Mammary epithelial cell (primary cell): ENCODE measurements around the gene TTLL9.

Experiments used
- EZH2 ChIP-seq: IDR thresholded peaks from 2 replicates; pipeline ENCODE4 v1.6.1; 2012; ENCODE audit warnings: low read length, inconsistent platforms, borderline replicate concordance
- TF ChIP-seq, protein P1 (sequence below), 2 donors: IDR thresholded peaks in 1 of 2; conservative IDR thresholded peaks in 1 of 2; 2 replicates each; pipeline ENCODE4 v1.5.1; 2011 to 2012; ENCODE audit warnings: inconsistent platforms in 2 of 2, low read length in 2 of 2, mild to moderate bottlenecking in 2 of 2, control low read depth in 1 of 2, low read depth in 1 of 2; ENCODE audit not compliant: insufficient read depth in 1 of 2; ENCODE audit errors: extremely low read depth in 1 of 2

DNA sequence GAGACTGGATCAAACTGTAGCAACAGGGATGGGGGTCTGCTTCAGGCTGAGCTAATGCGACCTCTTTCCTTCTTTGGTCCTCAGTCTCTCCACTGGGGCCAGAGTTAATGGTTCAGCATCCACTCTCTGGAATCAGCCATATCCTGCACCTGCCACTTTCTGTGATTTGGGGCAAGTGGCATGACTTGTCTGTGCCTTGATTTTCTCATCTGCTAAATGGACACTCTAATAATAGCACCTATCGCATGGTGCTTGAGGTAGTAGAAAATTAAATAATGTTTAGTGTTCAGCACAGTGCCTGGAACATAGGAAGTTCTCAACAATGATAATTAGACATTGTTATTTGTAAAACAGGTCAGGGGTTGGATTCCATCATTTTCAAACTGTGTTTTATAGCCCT, 103.9 kb downstream of the TTLL9 start:
- TF ChIP-seq, protein P1, sequence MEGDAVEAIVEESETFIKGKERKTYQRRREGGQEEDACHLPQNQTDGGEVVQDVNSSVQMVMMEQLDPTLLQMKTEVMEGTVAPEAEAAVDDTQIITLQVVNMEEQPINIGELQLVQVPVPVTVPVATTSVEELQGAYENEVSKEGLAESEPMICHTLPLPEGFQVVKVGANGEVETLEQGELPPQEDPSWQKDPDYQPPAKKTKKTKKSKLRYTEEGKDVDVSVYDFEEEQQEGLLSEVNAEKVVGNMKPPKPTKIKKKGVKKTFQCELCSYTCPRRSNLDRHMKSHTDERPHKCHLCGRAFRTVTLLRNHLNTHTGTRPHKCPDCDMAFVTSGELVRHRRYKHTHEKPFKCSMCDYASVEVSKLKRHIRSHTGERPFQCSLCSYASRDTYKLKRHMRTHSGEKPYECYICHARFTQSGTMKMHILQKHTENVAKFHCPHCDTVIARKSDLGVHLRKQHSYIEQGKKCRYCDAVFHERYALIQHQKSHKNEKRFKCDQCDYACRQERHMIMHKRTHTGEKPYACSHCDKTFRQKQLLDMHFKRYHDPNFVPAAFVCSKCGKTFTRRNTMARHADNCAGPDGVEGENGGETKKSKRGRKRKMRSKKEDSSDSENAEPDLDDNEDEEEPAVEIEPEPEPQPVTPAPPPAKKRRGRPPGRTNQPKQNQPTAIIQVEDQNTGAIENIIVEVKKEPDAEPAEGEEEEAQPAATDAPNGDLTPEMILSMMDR (conservative IDR thresholded peaks at IDR 0.05 in 1 of 2, IDR thresholded peaks at IDR 0.05 in 1 of 2; ENCODE audit: extremely low read depth in 1 of 2, insufficient read depth in 1 of 2, low read depth in 1 of 2, low read length in 2 of 2): no peak
- TF ChIP-seq EZH2: no peak
